Activated CD4-positive, alpha-beta T cell treated with anti-CD3 and anti-CD28 coated beads for 24 hours (primary cell): ENCODE data around the gene CHST11.

Experiments
- DNase-seq, 2 donors: peaks; one replicate each; pipeline ENCODE4 v3.0.0-alpha.2; 2020; ENCODE audit warnings: low read depth in 2 of 2

CHST11 gene

DNA sequence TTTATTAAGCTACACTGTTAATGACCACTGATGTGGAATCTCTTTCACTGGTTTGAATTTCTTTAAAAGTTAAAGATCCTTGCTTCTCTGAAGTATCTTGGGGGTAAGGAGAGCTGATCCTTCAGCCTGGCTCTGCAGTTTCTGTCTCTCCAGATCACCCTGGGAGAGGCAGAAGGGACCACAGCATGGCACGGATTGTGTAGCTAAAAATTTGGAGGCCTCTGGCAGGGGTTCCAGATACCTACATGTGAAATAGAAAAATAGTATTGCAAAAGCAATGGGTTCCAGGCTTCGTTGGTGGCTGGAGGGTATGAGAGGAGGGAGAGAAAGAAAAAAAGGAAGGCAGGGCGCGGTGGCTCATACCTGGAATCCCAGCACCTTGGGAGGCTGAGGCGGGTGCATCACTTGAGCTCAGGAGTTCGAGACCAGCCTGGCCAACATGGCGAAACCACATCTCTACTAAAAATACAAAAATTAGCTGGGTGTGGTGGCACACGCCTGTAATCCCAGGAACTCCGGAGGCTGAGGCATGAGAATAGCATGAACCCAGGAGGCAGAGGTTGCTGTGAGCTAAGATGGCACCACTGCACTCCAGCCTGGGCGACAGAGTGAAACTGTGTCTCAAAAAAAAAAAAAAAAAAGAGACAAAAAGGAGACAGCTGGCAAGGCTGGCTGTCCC lies 3.4 kb downstream of the CHST11 start:
- DNase-seq, result no peak

DNA sequence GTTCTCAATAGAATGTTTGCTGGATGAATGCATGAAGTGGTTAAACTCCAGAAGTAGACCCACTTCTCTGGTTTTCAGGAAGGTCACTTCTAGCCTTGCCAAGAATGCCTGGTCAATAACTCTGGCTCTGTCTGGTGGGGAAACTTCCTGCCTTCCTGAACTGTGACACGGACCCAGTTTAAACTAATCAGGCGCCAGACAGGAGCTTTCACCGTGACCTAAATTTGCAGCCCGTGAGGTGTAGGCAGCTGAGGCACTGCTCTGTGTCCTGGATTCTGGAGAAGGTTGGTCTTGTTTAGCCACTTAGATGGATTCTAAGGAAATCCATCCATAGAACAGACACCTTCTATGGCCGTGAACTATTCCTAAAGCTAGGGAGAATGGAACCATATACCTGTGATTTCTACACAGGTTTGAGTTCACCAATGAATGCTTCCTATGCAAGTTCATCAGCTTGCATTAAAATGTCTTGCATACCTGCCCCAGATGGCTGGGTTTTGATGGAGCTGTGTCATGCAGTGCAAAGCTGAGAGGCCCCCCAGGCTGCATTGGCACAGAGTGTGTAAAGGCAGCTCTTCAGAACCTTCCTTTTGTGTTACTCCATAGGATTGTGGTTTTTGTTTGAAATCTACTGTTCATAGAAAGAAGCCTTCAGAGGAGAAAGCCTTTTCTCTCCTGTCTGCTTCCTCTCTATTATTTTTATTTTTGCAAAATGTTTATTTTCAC lies 4.4 kb downstream of the CHST11 start:
- no peak for DNase-seq

DNA sequence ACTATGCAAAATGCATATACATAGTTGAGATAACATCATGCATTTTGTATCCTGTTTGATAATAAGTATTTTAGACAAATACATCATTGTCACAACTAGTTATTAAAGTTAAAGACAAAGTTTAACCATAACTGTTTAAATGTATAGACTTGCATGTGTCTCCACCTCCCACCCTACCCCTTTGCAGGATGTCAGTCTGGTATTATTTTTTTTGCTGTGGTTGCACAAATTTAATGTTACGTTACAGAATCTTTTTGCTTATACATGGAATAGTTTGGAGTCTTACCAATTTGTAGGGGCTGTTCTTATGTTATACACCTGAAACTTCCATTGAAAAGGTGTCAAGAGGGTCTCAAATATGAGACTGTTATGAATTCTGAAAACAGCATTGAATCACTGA lies 5.6 kb downstream of the CHST11 start:
- DNase-seq, result no peak

DNA sequence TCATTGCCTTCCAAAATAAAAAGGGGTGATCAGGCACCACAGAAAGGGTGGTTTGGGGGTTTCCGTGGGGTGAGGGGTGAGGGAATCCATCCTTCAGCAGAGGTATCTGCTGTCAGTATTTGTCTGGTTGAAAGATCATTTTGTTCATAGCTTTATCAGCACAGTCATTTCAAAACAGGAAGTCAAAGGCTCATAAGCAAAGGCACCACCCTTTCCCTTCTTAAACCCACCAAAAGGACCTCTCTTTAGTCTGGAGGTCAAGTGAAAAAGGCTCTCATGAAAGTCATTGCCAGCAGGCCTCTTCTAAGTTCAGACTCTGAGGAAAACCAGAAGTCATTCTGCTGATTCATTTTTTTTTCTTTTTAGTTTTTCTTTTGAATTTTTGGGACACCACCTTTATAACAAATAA lies 6.2 kb downstream of the CHST11 start:
- DNase-seq, result no peak

DNA sequence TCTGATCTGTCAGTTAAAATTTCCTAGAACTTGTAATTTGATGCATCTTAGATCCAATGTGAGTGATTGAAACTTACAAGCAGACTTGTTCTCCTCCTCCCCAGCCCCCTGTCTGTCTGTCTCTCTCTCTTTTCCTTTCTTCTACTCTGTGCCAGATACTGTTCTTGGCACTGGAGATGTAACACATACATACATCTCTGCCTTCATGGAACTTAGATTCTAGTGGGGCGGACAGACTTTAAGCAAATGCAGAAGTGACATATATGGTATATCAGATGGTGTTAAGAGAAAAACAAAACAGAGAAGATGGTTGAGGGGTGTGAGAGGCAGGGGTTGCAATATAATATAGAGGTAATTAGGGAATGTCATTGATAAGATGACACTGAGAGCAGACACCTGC lies 6.6 kb downstream of the CHST11 start:
- no peak for DNase-seq

DNA sequence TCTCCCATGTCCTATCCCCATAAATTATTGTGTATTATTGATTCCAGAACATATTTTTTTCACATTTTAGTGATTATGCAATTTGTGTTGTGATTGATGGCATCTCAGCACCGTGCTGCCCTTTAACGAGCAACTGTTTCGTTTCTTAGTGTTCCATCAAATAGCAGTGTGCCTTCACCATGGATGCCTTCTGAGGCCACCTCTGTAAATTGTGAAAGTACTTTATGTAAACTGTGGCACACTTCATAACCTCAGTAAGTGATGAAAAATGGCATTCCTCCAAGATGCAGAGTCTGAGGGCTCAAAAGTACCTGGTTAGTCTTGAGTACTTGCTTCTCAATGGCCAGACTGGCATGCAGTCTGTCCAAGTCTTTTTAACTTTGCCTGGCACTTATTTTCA lies 8.2 kb downstream of the CHST11 start:
- no peak for DNase-seq

DNA sequence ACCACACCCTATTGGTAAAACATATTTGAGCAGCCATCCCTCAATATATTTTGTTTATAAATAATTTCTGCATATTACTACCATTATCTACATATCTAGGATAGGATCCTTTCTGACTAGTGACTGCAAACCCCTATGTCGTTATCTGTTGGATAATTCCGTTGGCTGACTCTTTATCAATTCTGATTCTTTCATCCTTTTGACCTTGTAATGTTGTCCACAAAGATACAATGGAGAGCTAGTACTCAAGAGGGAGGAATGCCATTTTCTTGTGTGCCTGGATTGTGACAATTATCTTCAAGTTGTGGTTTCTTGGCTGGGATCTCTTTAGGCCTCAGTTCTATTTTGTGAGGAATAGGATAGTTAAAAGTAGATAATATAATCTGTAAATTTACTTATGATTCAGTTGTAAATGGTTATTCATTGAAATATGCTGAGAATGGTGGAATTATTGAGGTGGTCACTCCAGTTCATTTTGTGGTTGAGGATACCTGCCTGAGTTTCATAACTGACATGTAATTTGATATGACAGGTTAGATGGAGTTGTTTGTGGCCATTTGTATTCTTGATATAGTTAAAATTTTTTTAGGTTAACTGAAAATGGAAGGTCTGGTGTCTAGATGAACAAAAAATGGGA lies 10.1 kb downstream of the CHST11 start:
- no peak for DNase-seq

DNA sequence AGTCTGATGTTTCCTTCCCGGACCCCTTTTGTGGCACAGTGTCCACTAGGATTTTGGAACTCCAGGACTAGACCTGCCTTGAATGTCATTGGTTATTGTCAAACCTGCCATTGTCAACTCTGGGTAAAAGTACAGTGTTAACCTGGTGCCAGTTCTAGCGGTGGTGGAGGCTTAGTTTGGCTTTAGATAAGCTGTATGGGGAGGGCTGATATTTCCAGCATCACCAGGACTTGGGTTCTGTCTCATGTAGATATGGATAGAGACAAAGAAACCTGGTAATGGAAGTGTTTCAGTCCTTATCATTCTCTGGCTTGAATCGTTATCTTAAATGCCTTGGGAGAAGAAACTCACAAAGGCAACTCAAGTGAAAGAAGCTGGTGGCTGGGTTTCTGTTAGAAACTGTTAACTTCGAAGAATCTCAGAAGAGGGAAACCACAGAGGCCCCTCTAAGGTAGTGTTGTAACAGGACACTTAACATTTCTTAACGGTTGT lies 10.6 kb downstream of the CHST11 start:
- DNase-seq, result no peak

DNA sequence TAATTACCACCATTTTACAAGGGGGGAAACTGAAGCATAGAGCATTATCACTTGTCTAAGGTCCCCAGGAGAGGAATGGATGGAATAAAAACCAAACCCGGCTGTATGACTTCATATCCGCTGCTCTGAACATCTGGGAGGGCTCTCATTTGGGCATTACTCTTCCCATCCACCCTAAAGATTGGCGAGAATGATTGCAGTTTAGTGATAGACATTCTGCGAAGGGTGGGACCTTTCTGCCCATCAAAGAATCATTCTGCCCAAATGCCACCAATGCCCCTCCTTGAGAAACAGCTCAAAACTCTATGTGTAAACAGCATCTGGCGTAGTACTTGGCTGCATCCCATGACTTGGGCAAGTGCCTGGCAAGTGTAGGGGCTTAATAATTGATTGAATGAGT lies 11.6 kb downstream of the CHST11 start:
- no peak for DNase-seq

DNA sequence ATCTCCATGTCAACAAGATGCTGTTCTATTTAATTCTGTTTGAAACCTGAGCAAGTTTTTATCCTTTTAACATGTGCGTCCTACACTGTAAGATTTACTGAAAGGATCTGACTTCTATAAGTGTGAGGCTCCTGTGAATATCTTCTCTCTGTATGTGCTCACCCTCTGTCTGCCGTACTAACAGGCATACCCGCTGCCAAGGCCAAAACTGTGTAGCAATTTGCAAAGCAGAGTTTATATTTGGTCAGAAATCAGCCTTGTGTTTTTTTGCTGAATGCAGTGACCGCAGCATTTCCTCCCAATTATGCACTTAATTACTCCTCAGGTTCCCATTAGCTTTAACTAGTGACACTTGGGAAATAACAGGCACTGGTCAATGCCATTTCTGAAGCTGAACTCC lies 12.3 kb downstream of the CHST11 start:
- no peak for DNase-seq

DNA sequence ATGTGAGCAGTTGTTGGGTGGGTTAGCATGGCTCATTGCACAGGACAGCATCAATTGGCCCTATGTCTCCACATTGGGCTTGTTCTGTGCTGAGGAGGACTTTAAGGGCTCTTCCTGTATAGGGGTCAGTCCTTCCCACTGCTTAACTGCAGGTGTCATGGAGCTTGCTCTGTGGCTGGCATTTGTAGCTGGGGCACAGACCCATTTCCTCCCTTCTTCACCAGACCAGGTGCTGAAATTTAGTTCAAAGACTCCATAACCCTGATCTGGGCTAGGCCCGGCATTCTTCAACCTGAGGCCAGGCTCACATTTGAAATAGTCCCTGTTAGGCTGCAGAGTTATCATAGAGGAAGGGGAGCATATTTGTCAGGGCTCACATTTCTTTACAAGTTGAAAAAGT lies 12.8 kb downstream of the CHST11 start:
- DNase-seq, result no peak

DNA sequence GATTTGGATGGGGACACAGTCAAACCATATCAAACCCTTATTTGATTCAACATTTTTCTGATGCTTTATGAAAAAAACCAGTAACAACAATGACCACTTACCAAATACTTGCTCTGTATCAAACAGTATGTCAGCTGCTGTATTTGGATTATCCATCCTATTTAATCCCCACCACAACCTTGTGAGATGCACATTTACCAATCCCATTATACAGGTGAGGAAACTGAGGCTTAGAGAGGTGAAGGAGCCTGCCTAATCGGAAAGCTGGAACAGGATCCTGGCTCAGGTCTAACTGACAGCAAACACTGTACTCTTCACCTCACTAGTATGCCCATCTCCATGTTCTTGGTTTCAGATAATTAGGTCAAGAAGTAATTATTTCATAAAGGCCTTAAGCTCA lies 13.8 kb downstream of the CHST11 start:
- no peak for DNase-seq

DNA sequence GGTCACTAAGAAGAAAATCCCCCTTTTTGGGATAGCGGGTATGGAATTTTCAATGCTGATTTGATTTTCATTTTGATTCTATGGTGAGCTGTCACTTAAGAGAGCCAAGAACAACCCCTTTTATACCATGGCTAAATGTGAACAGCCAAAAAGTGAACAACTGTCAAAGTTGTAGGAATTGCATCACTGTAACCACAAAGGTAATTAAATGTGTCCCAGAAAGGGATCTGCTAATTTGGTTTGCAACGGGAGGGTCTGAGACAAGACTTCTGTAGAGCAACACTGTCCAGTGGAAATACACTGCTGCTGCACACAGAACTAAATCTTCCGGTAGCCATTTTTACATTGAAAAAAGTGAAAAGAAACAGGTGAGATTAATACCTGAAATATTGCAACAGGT lies 14.6 kb downstream of the CHST11 start:
- no peak for DNase-seq

DNA sequence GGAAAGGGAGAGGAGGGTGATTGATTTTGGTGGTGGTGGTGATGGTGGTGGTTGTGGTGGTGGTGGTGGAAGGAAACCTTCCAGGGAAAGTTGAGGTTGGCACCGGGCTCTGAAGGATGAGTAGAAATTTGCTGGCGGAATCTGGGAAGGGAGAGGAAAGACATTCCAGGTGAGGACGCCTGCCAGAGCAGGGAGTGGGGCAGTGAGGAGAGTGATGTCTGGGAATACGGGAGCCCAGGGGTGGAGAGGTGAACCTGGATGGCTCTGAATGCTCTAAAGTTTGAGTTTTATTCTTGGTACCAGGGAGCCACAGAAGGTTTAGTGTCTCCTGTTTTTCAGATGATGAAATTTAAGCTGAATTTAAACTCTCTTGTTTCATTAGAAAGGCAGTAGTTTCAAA lies 16.0 kb downstream of the CHST11 start:
- DNase-seq, result no peak

DNA sequence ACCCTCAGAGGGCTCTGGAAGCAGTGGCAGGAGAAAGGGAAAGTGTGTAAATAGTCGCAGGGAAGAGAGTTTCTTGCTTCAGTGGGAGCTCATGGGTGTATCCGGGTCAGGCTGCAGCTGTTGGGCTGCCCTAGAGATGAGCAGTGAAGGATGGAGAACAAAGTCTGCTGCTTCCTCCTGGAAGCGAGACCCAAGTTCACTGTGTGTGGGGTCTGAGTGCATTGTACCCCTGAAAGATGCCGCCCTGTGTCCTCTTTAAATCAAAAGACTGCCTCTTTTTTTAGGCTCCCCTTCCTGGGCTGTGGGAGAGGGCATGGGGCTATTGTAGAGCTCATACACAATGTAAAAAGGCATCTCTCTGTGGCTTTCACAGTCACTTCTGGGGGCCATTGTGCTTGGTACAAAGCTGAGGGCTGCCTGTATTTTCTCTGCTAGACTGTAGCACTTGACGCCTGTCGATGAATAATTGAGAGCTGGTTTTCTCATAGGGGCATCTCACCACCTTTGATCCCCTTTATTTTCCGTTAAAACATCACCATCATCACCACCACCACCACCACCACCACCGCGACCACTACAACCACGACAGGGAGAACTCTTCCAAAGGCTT lies 16.7 kb downstream of the CHST11 start:
- DNase-seq, result no peak

DNA sequence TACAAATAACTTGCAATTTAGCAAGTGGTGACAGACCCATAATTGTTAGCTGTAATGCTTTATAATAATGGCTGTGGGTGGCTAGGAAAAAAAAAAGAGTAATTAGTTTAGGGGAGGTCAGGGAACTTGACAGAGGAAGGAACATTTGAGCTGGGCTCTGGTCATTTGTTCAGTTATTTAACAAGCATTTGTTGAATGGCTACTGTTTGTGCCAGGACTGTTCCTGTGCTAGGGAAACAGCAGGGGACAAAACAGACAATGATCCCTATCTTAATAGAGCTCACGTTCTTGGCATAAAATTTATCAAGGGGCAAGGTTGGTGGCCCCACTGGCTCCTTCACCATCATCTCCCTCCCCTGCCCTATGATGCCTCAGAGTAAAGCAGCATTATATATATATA lies 18.5 kb downstream of the CHST11 start:
- no peak for DNase-seq

DNA sequence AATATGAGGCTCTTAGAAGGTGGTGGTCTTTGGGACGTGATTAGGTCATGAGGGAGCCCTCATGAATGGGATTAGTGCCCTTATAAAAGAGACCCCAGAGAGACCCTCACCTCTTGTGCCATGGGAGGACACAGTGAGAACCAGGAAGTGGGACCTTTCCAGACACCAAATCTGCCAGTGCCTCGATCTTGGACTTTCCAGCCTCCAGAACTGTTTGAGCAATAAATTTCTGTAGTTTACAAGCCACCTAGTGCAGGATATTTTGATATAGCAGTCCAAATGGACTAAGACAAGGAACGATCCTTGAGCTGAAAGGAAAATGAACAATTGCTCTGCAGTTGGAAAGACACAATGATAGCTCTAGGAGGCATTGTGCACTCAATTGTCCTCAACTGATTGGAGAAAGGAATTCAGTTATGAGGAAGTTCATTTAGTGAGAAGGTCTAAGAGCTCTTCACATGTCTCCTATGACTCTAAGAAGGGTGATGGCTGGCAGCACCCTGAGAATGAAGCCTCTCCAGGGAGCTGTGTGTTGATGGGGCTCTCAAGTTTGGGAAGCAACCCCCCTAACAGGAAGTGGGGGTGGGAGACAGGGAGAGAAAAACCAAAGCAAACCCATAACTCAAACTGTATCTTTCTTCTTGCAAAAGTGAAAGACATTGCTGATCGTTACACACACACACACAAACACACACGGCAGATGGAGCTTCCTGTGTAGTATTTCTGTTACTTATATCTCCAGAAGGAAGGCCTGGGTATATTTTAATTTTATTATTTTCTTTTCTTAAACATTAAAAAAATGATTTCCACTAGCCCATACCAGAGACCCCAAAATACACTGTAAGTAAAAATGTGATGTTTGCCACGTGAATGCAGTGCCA lies 21.0 kb downstream of the CHST11 start:
- no peak for DNase-seq

DNA sequence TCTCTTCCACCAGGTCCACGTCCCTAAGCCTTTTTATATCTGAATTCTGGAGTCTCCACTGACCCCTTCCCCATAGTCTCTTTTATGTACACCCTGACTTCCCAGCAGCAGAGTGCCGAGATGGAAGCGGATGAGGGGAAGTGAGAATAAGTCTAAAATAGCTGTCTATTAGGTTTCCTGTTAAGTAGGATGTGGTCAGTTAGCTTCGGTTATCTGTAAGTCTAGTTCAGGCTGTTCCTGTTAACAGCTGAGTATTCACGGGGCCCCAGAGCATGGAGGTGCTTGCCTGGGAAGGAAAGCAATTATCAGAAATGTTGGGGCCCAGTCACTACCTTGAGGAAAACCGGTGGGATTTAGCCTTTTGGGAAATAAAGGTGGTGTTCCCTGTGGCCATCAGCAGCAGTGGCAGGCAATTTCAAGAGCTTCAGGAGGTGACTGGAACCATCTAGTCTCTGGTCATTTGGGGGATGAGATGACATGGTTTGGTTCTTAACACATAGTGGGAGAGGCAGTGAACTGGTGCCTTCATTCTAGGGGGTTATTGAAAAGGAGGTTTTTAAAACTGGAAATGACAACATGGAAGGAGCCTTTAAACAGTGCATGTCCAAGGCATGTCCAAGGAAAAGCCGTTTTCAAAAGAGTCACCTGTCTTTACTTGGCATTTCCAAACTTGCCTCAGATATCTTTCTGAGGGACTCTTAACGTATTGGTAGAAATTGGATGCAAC lies 21.8 kb downstream of the CHST11 start:
- DNase-seq, result no peak

DNA sequence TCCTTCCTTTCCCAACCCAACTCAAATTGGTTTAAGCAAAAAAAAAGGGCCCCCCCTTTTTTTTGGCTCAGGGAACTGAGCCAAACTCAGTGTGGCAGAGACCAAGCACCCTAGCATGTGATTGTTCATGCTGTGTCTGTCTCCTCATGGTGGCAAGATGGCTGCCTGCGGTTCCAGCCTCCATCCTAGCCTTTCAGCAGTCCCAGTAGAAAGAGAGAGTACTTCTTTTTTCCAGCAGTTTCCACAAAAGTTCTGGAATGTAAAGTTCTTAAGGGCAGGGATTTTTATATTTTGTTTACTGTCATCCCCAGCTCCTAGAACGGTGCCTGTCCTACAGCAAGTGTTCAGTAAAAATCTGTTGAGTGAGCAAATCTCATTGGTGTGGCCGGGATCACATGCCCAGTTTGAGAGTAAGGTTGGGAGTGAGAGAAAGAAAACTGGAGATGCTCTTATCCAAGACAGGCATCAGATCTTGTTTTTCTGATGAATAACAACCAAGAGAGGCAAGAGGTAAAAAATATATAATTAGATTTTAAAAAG lies 22.4 kb downstream of the CHST11 start:
- no peak for DNase-seq

DNA sequence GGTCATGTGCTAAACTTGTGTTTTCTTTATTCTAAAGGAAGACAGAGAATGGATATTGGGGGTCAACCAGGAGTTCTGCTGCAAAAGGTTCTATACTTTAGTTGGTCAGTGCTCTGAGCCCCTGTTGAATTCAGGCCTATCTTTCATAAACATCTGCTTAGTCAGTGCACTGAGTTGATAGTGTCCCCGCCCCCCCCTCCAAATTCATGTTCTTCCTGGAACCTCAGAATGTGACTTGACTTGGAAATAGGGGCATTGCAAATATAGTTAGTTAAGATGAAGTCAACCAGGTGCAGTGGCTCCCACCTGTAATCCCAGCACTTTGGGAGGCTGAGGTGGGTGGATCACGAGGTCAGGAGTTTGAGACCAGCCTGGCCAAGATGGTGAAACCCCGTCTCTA lies 23.3 kb downstream of the CHST11 start:
- no peak for DNase-seq
